PC-3 (cell line): ENCODE data around the gene PSMD3. TPM values are rescaled to one million over a fixed set of nuclear protein-coding genes. Genes with fewer than 3 reads are reported as not detected.
"Not testable (repeated sequence)": the region's sequence is repeated elsewhere in the genome, so short reads cannot be mapped to it uniquely, and the experiment has no call there.

Experiments
- ATAC-seq: fragments of 200-7000 bp; cut with Tn5 transposase; 2 replicates; pipeline ENCODE4 v1.9.1; 2020; ENCODE audit warnings: mild to moderate bottlenecking, moderate library complexity
- BruUV-seq: library from RNA; stranded (reverse); fragments of 400-500 nt; replicated peaks from 2 replicates; lab custom pipeline; 2021; lab: Mats Ljungman, UMichigan
- CTCF ChIA-PET: fragments of 300-600 bp; sonication (Branson Sonifier 250); formaldehyde crosslinking; loops from one replicate; lab custom pipeline; 2022; ENCODE audit warnings: antibody characterized with exemption; lab: Charles Lee
- POLR2A ChIA-PET: fragments of 300-600 bp; sonication (Branson Sonifier 250); formaldehyde crosslinking; loops from one replicate; lab custom pipeline; 2022; ENCODE audit warnings: antibody characterized with exemption; ENCODE audit not compliant: unreplicated experiment; lab: Charles Lee
- DNase-seq: peaks from one replicate; pipeline ENCODE4 v3.0.0-alpha.2; 2015
- H2AFZ ChIP-seq: fragments of 300-600 bp; sonication (generic); 2 replicates; pipeline ENCODE4 v1.6.0; 2016; ENCODE audit warnings: antibody characterized with exemption, low read length
- H3F3A ChIP-seq: fragments of 300-600 bp; sonication (generic); one replicate; pipeline ENCODE4 v1.6.0; 2017; ENCODE audit warnings: antibody characterized with exemption, low read length, control low read depth, mild to moderate bottlenecking; ENCODE audit not compliant: unreplicated experiment
- H3K27ac ChIP-seq: fragments of 300-600 bp; sonication (generic); 2 replicates; pipeline ENCODE4 v1.5.1; 2016; ENCODE audit warnings: mild to moderate bottlenecking, low read length
- H3K27me3 ChIP-seq: fragments of 300-600 bp; sonication (generic); 2 replicates; pipeline ENCODE4 v1.6.1; 2016; ENCODE audit warnings: low read length, mixed read lengths
- H3K36me3 ChIP-seq: fragments of 300-600 bp; sonication (generic); 2 replicates; pipeline ENCODE4 v1.6.1; 2016; ENCODE audit warnings: low read depth, mixed run types, low read length, mixed read lengths
- H3K4me1 ChIP-seq: fragments of 300-600 bp; sonication (generic); 2 replicates; pipeline ENCODE4 v1.5.1; 2016; ENCODE audit warnings: low read length; ENCODE audit not compliant: insufficient read depth
- H3K4me2 ChIP-seq: fragments of 300-600 bp; sonication (generic); 2 replicates; pipeline ENCODE4 v1.6.0; 2016; ENCODE audit warnings: low read length
- H3K4me3 ChIP-seq: fragments of 300-600 bp; sonication (generic); 2 replicates; pipeline ENCODE4 v1.5.1; 2016; ENCODE audit warnings: mild to moderate bottlenecking, low read length, mixed read lengths
- H3K79me2 ChIP-seq: fragments of 300-600 bp; sonication (generic); 2 replicates; pipeline ENCODE4 v1.6.1; 2017; ENCODE audit warnings: low read length, mixed read lengths
- H3K9ac ChIP-seq: fragments of 300-600 bp; sonication (generic); 2 replicates; pipeline ENCODE4 v1.6.0; 2016; ENCODE audit warnings: mild to moderate bottlenecking, low read length
- H3K9me2 ChIP-seq: fragments of 300-600 bp; sonication (generic); replicated peaks from 2 replicates; pipeline ENCODE4 v1.6.1; 2016; ENCODE audit warnings: mixed run types, low read length, mixed read lengths
- H3K9me3 ChIP-seq: fragments of 300-600 bp; sonication (generic); 2 replicates; pipeline ENCODE4 v1.6.1; 2016; ENCODE audit warnings: low read length, mixed read lengths
- H4K20me1 ChIP-seq: fragments of 300-600 bp; sonication (generic); 2 replicates; pipeline ENCODE4 v1.6.1; 2016; ENCODE audit warnings: low read length, mixed read lengths
- EZH2 ChIP-seq: fragments of 300-600 bp; sonication (generic); IDR thresholded peaks from one replicate; pipeline ENCODE4 v1.6.1; 2017; ENCODE audit warnings: antibody characterized with exemption, mild to moderate bottlenecking, low read length; ENCODE audit not compliant: unreplicated experiment
- EZH2phosphoT487 ChIP-seq: fragments of 300-600 bp; sonication (generic); IDR thresholded peaks from 2 replicates; pipeline ENCODE4 v1.6.1; 2018; ENCODE audit warnings: mild to moderate bottlenecking, antibody characterized with exemption, low read length, borderline replicate concordance
- intact Hi-C: fragments of 100-400 bp; cut with micrococcal nuclease; formaldehyde crosslinking; loops from 2 replicates; pipeline ENCODE4 v1.9.0; 2023
- total RNA-seq: library from RNA; depleted of rRNA; stranded (reverse); fragments of >200 nt; gene quantifications from 2 replicates; pipeline ENCODE4 v1.2.3, GENCODE V29; 2014
- TF ChIP-seq, protein P1 (sequence below): fragments of 300-600 bp; sonication (generic); conservative IDR thresholded peaks from 2 replicates; pipeline ENCODE4 v1.5.1; 2017; ENCODE audit warnings: antibody characterized with exemption, low read depth, mild to moderate bottlenecking, low read length

PSMD3 gene
- total RNA-seq, 1 experiment from 2014 or later = 267 TPM

DNA sequence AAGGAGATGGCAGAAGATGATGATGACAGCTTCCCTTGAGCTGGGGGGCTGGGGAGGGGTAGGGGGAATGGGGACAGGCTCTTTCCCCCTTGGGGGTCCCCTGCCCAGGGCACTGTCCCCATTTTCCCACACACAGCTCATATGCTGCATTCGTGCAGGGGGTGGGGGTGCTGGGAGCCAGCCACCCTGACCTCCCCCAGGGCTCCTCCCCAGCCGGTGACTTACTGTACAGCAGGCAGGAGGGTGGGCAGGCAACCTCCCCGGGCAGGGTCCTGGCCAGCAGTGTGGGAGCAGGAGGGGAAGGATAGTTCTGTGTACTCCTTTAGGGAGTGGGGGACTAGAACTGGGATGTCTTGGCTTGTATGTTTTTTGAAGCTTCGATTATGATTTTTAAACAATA, 16.9 kb downstream of the PSMD3 start:
- CTCF ChIA-PET = no interaction called here
- POLR2A ChIA-PET = interaction anchor here (0.7 kb wide), 1 partner anchor 24 kb away, joined by 32 read pairs; no protein-coding TSS in a partner anchor
- H2AFZ ChIP-seq = no peak overlapping the region
- no peak overlapping the region for H3K4me2 ChIP-seq
- TF ChIP-seq EZH2 (no peak), EZH2phosphoT487 (no peak)
- TF ChIP-seq, protein P1, sequence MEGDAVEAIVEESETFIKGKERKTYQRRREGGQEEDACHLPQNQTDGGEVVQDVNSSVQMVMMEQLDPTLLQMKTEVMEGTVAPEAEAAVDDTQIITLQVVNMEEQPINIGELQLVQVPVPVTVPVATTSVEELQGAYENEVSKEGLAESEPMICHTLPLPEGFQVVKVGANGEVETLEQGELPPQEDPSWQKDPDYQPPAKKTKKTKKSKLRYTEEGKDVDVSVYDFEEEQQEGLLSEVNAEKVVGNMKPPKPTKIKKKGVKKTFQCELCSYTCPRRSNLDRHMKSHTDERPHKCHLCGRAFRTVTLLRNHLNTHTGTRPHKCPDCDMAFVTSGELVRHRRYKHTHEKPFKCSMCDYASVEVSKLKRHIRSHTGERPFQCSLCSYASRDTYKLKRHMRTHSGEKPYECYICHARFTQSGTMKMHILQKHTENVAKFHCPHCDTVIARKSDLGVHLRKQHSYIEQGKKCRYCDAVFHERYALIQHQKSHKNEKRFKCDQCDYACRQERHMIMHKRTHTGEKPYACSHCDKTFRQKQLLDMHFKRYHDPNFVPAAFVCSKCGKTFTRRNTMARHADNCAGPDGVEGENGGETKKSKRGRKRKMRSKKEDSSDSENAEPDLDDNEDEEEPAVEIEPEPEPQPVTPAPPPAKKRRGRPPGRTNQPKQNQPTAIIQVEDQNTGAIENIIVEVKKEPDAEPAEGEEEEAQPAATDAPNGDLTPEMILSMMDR = no peak
- no peaks in the 10 kb centered on the region for H3K4me1 ChIP-seq
- peaks cover 30% of the 10 kb centered on the region for H3K36me3 ChIP-seq
- H3K9me2 ChIP-seq = no peaks in the 10 kb centered on the region
- intact Hi-C loops = no loop called here
- DNase-seq (no peak), ATAC-seq (no peak)
- H3K79me2 ChIP-seq = no peaks in the 10 kb centered on the region
- no peaks in the 10 kb centered on the region for H4K20me1 ChIP-seq
- no TSS peak for BruUV-seq
- no peak overlapping the region for H3K9ac ChIP-seq
- H3K4me3 ChIP-seq = no peak overlapping the region
- H3F3A ChIP-seq = no peaks in the 10 kb centered on the region
- no peak overlapping the region for H3K27ac ChIP-seq
- H3K9me3 ChIP-seq = no peaks in the 10 kb centered on the region
- H3K27me3 ChIP-seq = no peaks in the 10 kb centered on the region

DNA sequence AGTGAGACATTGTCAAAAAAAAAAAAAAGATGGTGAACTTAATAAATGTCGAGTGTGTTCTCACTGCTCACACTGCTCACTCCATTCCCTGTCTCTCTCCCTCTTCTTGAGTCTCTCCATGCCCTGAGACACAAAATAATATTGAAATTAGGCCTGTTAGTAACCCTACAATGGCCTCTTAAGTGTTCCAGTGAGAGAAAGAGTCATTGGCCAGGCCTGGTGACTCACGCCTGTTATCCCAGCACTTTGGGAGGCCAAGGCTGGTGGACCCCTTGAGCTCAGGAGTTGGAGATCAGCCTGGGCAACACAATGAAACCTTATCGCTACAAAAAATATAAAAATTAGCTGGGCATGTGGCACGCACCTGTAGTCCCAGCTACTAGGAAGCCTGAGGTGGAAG, 18.5 kb downstream of the PSMD3 start:
- DNase-seq = no peak
- H3K4me1 ChIP-seq = no peaks in the 10 kb centered on the region
- CTCF ChIA-PET = no interaction called here
- no peak overlapping the region for H3K27ac ChIP-seq
- TF ChIP-seq EZH2phosphoT487 (no peak), EZH2 (no peak)
- TF ChIP-seq, protein P1 = no peak
- no peaks in the 10 kb centered on the region for H3K79me2 ChIP-seq
- H3F3A ChIP-seq = no peaks in the 10 kb centered on the region
- H3K9me2 ChIP-seq = no peaks in the 10 kb centered on the region
- H2AFZ ChIP-seq = no peak overlapping the region
- no peak for ATAC-seq
- no TSS peak for BruUV-seq
- H3K36me3 ChIP-seq = peaks cover 23% of the 10 kb centered on the region
- no peak overlapping the region for H3K4me3 ChIP-seq
- H3K27me3 ChIP-seq = no peaks in the 10 kb centered on the region
- intact Hi-C loops = no loop called here
- H4K20me1 ChIP-seq = no peaks in the 10 kb centered on the region
- H3K9me3 ChIP-seq = no peaks in the 10 kb centered on the region
- no peak overlapping the region for H3K9ac ChIP-seq
- no peak overlapping the region for H3K4me2 ChIP-seq
- POLR2A ChIA-PET = no interaction called here

DNA sequence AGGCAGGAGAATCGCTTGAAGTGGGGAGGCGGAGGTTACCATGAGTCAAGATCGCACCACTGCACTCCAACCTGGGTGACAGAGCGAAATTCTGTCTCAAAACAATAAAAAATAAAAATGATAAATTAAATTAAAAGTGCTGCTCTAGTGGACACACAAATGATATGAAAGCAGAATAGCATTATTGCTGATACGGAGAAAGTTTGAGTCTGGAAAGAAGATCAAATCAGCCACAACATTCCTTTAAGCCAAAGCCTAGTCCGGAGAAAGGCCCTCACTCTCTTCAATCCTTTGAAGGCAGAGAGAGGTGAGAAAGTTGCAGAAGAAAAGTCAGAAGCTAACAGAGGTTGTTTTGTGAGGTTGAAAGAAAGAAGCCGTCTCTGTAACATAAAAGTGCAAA, 19.6 kb downstream of the PSMD3 start:
- no TSS peak for BruUV-seq
- no peaks in the 10 kb centered on the region for H3K9me3 ChIP-seq
- intact Hi-C loops = no loop called here
- H3K4me3 ChIP-seq = no peak overlapping the region
- no peaks in the 10 kb centered on the region for H3K4me1 ChIP-seq
- H3K36me3 ChIP-seq = peaks cover 14% of the 10 kb centered on the region
- H3K27ac ChIP-seq = no peak overlapping the region
- H3K4me2 ChIP-seq = no peak overlapping the region
- no peaks in the 10 kb centered on the region for H3K27me3 ChIP-seq
- POLR2A ChIA-PET = no interaction called here
- no peaks in the 10 kb centered on the region for H4K20me1 ChIP-seq
- DNase-seq (no peak), ATAC-seq (no peak)
- H3K79me2 ChIP-seq = no peaks in the 10 kb centered on the region
- no peak overlapping the region for H2AFZ ChIP-seq
- no peaks in the 10 kb centered on the region for H3F3A ChIP-seq
- no peaks in the 10 kb centered on the region for H3K9me2 ChIP-seq
- TF ChIP-seq EZH2 (no peak), EZH2phosphoT487 (no peak)
- TF ChIP-seq, protein P1 = no peak
- no peak overlapping the region for H3K9ac ChIP-seq
- CTCF ChIA-PET = no interaction called here

DNA sequence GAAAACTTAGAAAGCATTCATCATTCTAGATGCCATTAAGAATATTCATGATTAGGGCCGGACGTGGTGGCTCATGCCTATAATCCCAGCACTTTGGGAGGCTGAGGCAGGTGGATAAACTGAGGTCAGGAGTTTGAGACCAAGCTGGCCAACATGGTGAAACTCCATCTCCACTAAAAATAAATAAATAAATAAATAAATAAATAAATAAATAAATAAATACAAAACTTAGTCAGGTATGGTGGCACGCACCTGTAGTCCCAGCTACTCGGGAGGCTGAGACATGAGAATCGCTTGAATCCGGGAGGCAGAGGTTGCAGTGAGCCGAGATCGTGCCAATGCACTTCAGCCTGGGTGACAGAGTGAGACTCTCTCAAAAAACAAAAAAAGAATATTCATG, 20.7 kb downstream of the PSMD3 start:
- CTCF ChIA-PET, H3K9me3 ChIP-seq, POLR2A ChIA-PET, intact Hi-C loops, H3K4me2 ChIP-seq, H3K4me3 ChIP-seq, H3K27ac ChIP-seq, H3K9ac ChIP-seq, H3K79me2 ChIP-seq, H3K27me3 ChIP-seq, H3K4me1 ChIP-seq, H4K20me1 ChIP-seq, ATAC-seq, H2AFZ ChIP-seq, H3F3A ChIP-seq, DNase-seq, H3K36me3 ChIP-seq, H3K9me2 ChIP-seq, BruUV-seq: not testable (repeated sequence)
